Gastroesophageal sphincter (tissue), 4 donors: ENCODE data around the gene PTCH1. TPM values are rescaled to one million over a fixed set of nuclear protein-coding genes. Genes with fewer than 3 reads are reported as not detected.

Experiments
- ATAC-seq: fragments of 150-250 bp; one replicate; pipeline ENCODE4 v1.9.1; 2016; ENCODE audit warnings: mild to moderate bottlenecking, moderate library complexity
- H3K27ac ChIP-seq, 4 donors: fragments of 200-600 bp; sonication (generic) in 3 of 4; 1 replicate in 3 of 4; 2 replicates in 1 of 4; pipeline ENCODE4 v1.5.1; 2016 to 2019
- H3K27me3 ChIP-seq: fragments of 200-600 bp; sonication (generic); one replicate; pipeline ENCODE4 v1.5.1; 2019
- H3K36me3 ChIP-seq, 2 donors: fragments of 200-600 bp; sonication (generic); one replicate each; pipeline ENCODE4 v1.5.1; 2019; ENCODE audit warnings: control low read depth in 1 of 2
- H3K4me1 ChIP-seq, 3 donors: fragments of 200-600 bp; sonication (generic); 1 replicate in 2 of 3; 2 replicates in 1 of 3; pipeline ENCODE4 v1.5.1; 2016 to 2019; ENCODE audit warnings: control low read depth in 2 of 3
- H3K4me3 ChIP-seq, 2 donors: fragments of 200-600 bp; sonication (generic); one replicate each; pipeline ENCODE4 v1.5.1; 2019; ENCODE audit warnings: mild to moderate bottlenecking in 1 of 2, moderate library complexity in 1 of 2
- H3K9me3 ChIP-seq, 3 donors: fragments of 200-600 bp; sonication (generic); one replicate each; pipeline ENCODE4 v1.5.1; 2017 to 2019; ENCODE audit warnings: control low read depth in 2 of 3
- CTCF ChIP-seq, 4 experiments: fragments of 200-600 bp in 2 of 4; fragments of 450-650 bp in 2 of 4; sonication (generic) in 1 of 4; IDR thresholded peaks; one replicate each; pipeline ENCODE4 v1.5.1; 2017 to 2019; ENCODE audit warnings: antibody characterized with exemption in 4 of 4, mild to moderate bottlenecking in 2 of 4, moderate library complexity in 2 of 4
- EP300 ChIP-seq: sonication (generic); formaldehyde crosslinking; IDR thresholded peaks from one replicate; pipeline ENCODE4 v1.6.1; 2017; ENCODE audit warnings: antibody characterized with exemption, mild to moderate bottlenecking
- POLR2A ChIP-seq, 2 donors: fragments of 450-650 bp; IDR thresholded peaks; one replicate each; pipeline ENCODE4 v1.6.1; 2017; ENCODE audit warnings: antibody characterized with exemption in 2 of 2, mild to moderate bottlenecking in 2 of 2, moderate library complexity in 1 of 2
- POLR2AphosphoS5 ChIP-seq: sonication (generic); formaldehyde crosslinking; IDR thresholded peaks from one replicate; pipeline ENCODE4 v1.6.1; 2017; ENCODE audit warnings: antibody characterized with exemption
- WGBS, 2 donors: methylation state at CpG; one replicate each; pipeline ENCODE4 v1.1.5; 2018; ENCODE audit warnings: low coverage in 1 of 2; 5-methylcytosine and 5-hydroxymethylcytosine counted together
- total RNA-seq, 4 donors: library from RNA; depleted of rRNA; stranded (reverse); fragments of >200 nt; gene quantifications; one replicate each; pipeline ENCODE4 v1.1.0, GENCODE V29; 2016

The PTCH1 gene
- total RNA-seq, 4 donors from 2014 or later: 12.5 to 20.3 (median 15.5) TPM

- H3K9me3 ChIP-seq: no peaks in the 10 kb centered on the region
- H3K4me3 ChIP-seq: peak overlapping the region in 1 of 2 donors; percentile 56
- H3K27ac ChIP-seq: peak overlapping the region in 2 of 4 donors; percentile 64 to 77
- peaks cover 9% of the 10 kb centered on the region for H3K27me3 ChIP-seq
- ATAC-seq: no peak
- H3K4me1 ChIP-seq: peaks cover 0 to 24% (median 11%) of the 10 kb centered on the region in 3 donors
- WGBS, 2 donors: 70 to 82% methylated on average over 7 to 17 of the region's 20 CpGs
- no peaks in the 10 kb centered on the region for H3K36me3 ChIP-seq
- TF ChIP-seq EP300: no peak
- no peak for TF ChIP-seq POLR2AphosphoS5
- no peak for TF ChIP-seq CTCF (IDR thresholded peaks at IDR 0.05)
- no peak for TF ChIP-seq POLR2A (IDR thresholded peaks at IDR 0.05)
Measured at GRCh38 chr9:95517559-95518425, 1.0 kb upstream of the PTCH1 start.

- WGBS, 2 donors: 0% methylated on average over 4 to 5 of the region's 69 CpGs
- no peaks in the 10 kb centered on the region for H3K9me3 ChIP-seq
- ATAC-seq: peak; percentile 25
- peak overlapping the region in 3 of 4 donors; percentile 18 to 77 (median 64) for H3K27ac ChIP-seq
- peak overlapping the region; percentile 29 to 56 for H3K4me3 ChIP-seq
- H3K27me3 ChIP-seq: peaks cover 9% of the 10 kb centered on the region
- peaks cover 0 to 37% (median 11%) of the 10 kb centered on the region in 3 donors for H3K4me1 ChIP-seq
- no peak for TF ChIP-seq POLR2AphosphoS5
- TF ChIP-seq CTCF (IDR thresholded peaks at IDR 0.05): peak in 1 of 4 experiments; percentile 4
- TF ChIP-seq EP300: no peak
- no peak for TF ChIP-seq POLR2A (IDR thresholded peaks at IDR 0.05)
- no peaks in the 10 kb centered on the region for H3K36me3 ChIP-seq
Measured at GRCh38 chr9:95516221-95516733, 494 bp downstream of the PTCH1 start.

GRCh38 chr9:95515272-95516113, 1.3 kb downstream of the PTCH1 start:
- TF ChIP-seq POLR2AphosphoS5 (no peak), EP300 (no peak), CTCF (IDR thresholded peaks at IDR 0.05) (no peak)
- H3K36me3 ChIP-seq: no peaks in the 10 kb centered on the region
- 13 to 100% methylated on average over 1 to 10 of the region's 48 CpGs for WGBS, 2 donors
- H3K4me1 ChIP-seq: peaks cover 0 to 37% (median 11%) of the 10 kb centered on the region in 3 donors
- H3K4me3 ChIP-seq: peak overlapping the region; percentile 7 to 56
- peak overlapping the region in 1 of 4 donors; percentile 48 for H3K27ac ChIP-seq
- H3K9me3 ChIP-seq: no peaks in the 10 kb centered on the region
- no peak for ATAC-seq
- peaks cover 9% of the 10 kb centered on the region for H3K27me3 ChIP-seq

GRCh38 chr9:95514342-95514741, 2.4 kb downstream of the PTCH1 start:
- Histone ChIP-seq H3K4me1 (peaks cover 0 to 47% (median 11%) of the 10 kb centered on the region in 3 donors), H3K4me3 (no peak overlapping the region), H3K27ac (no peak overlapping the region), H3K36me3 (no peaks in the 10 kb centered on the region), H3K9me3 (no peaks in the 10 kb centered on the region), H3K27me3 (peaks cover 9% of the 10 kb centered on the region)
- no peak for ATAC-seq
- 71 to 85% methylated on average over 4 to 5 of the region's 5 CpGs for WGBS, 2 donors
- TF ChIP-seq EP300 (no peak), CTCF (IDR thresholded peaks at IDR 0.05) (no peak), POLR2AphosphoS5 (no peak), POLR2A (IDR thresholded peaks at IDR 0.05) (no peak)
